GM21576 (cell line): ENCODE measurements around the gene MT1H.
"Not testable (repeated sequence)": the region's sequence is repeated elsewhere in the genome, so short reads cannot be mapped to it uniquely, and the experiment has no call there.

Experiments
- ATAC-seq: cut with Tn5 transposase; IDR thresholded peaks from one replicate; pipeline ENCODE4 v1.9.1; 2021; ENCODE audit warnings: mild to moderate bottlenecking, moderate library complexity; ENCODE audit not compliant: unreplicated experiment

The MT1H gene

GRCh38 chr16:56713794-56714193, 44.2 kb downstream of the MT1H start:
- no peak for ATAC-seq

DNA sequence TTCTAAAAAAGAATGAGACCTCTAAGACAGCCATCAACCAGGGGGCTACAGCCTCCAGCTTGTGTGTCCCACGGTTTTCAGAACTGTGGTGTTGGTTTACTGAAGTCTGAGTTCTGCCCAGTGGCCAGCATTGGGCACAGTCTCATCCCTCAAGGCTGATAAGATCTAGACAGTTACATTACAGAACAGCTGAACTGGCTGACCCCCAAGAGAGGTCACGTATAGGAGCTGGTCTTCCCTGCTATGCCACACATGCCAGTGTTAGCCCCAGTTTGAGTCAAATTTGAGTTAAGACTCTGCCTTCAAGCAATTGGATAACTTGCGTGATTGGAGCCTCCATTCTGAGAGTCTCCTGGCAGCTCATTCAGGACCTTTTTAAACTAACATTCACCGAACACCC, 45.5 kb downstream of the MT1H start:
- ATAC-seq = no peak

DNA sequence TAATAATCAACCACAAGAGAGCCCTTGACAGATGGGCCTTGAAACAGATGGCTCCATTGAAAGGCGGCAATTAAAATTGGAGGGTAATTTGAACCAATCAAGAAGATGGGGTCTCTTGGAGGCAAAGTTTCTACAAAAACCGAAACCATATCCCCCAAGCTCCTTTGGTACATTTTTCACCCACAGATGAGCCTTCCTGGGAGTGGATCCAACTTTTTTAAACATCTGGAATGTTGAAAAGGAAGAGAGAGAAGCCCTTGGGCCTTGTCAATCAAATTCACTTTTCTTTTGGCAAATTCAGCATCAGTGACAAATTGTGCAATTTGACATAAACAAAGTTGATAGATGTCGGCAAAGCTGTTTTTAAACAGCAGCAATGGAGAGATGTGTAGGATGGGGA, 47.1 kb downstream of the MT1H start:
- ATAC-seq = no peak

GRCh38 chr16:56717532-56717931, 47.9 kb downstream of the MT1H start:
- not testable (repeated sequence) for ATAC-seq
